Stimulated activated naive CD8-positive, alpha-beta T cell treated with anti-CD3 and anti-CD28 coated beads, Interleukin-15, amount 100 ng/mL, for 72 hours (primary cell): ENCODE measurements around the gene TNFSF13.

Experiments used
- ATAC-seq: fragments of 150-1000 bp; cut with Tn5 transposase; 2 replicates; pipeline ENCODE4 v1.10.0; 2021; ENCODE audit warnings: mild to moderate bottlenecking, moderate library complexity
- DNase-seq, 2 donors: peaks; one replicate each; pipeline ENCODE4 v3.0.0; 2021 to 2022
- H3K27ac Mint-ChIP-seq, 2 donors: one replicate each; pipeline ENCODE4 v1.8.0; 2022; ENCODE audit warnings: mild to moderate bottlenecking in 2 of 2, mixed read lengths in 2 of 2, moderate library complexity in 2 of 2
- H3K27me3 Mint-ChIP-seq: one replicate; pipeline ENCODE4 v1.8.0; 2022; ENCODE audit warnings: mixed read lengths
- H3K4me1 Mint-ChIP-seq: one replicate; pipeline ENCODE4 v1.8.0; 2022; ENCODE audit warnings: mild to moderate bottlenecking, mixed read lengths
- H3K4me3 Mint-ChIP-seq, 2 donors: one replicate each; pipeline ENCODE4 v1.8.0; 2022; ENCODE audit warnings: mild to moderate bottlenecking in 2 of 2, mixed read lengths in 2 of 2, moderate library complexity in 1 of 2
- H3K9me3 Mint-ChIP-seq, 2 donors: one replicate each; pipeline ENCODE4 v1.8.0; 2022; ENCODE audit warnings: mixed read lengths in 2 of 2

TNFSF13 gene

GRCh38 chr17:7577327-7578199 lies 19.0 kb downstream of the TNFSF13 start:
- ATAC-seq = no peak
- no peak for DNase-seq
- peaks cover 97% of the 10 kb centered on the region for H3K4me1 Mint-ChIP-seq
- H3K4me3 Mint-ChIP-seq = peak overlapping the region in 1 of 2 donors; percentile 35
- H3K27me3 Mint-ChIP-seq = no peaks in the 10 kb centered on the region
- no peaks in the 10 kb centered on the region for H3K9me3 Mint-ChIP-seq
- peak overlapping the region in 1 of 2 donors; percentile 90 for H3K27ac Mint-ChIP-seq

DNA sequence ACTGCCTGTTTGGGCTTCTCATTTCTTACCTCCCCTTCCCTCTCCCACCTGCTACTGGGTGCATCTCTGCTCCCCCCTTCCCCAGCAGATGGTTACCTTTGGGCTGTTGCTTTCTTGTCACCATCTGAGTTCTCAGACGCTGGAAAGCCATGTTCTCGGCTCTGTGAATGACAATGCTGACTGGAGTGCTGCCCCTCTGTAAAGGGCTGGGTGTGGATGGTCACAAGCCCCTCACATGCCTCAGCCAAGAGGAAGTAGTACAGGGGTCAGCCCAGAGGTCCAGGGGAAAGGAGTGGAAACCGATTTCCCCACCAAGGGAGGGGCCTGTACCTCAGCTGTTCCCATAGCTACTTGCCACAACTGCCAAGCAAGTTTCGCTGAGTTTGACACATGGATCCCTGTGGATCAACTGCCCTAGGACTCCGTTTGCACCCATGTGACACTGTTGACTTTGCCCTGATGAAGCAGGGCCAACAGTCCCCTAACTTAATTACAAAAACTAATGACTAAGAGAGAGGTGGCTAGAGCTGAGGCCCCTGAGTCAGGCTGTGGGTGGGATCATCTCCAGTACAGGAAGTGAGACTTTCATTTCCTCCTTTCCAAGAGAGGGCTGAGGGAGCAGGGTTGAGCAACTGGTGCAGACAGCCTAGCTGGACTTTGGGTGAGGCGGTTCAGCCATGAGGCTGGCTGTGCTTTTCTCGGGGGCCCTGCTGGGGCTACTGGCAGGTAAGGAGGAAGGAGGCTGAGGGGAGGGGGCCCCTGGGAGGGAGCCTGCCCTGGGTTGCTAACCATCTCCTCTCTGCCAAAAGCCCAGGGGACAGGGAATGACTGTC lies 20.7 kb downstream of the TNFSF13 start, which contains the start of gene CD68:
Gene CD68 (plus strand): TSS at position 638 of the 833 bp plus-strand sequence. CDS start 40 bp downstream, at position 678.
- no peaks in the 10 kb centered on the region for H3K27me3 Mint-ChIP-seq

DNA sequence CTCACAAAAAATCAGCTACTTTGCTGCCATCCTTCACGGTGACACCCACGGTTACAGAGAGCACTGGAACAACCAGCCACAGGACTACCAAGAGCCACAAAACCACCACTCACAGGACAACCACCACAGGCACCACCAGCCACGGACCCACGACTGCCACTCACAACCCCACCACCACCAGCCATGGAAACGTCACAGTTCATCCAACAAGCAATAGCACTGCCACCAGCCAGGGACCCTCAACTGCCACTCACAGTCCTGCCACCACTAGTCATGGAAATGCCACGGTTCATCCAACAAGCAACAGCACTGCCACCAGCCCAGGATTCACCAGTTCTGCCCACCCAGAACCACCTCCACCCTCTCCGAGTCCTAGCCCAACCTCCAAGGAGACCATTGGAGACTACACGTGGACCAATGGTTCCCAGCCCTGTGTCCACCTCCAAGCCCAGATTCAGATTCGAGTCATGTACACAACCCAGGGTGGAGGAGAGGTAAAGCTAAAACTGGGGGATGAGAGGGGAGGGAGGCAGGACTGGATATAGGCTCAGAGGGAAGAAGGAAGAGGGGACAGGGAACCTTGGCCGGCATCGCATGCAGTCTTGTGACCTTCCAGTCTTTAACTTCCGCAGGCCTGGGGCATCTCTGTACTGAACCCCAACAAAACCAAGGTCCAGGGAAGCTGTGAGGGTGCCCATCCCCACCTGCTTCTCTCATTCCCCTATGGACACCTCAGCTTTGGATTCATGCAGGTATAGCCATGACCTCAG lies 21.5 kb downstream of the TNFSF13 start:
- ATAC-seq = peak; percentile 41
- Mint-ChIP-seq H3K4me1 (peaks cover 94% of the 10 kb centered on the region), H3K4me3 (peak overlapping the region; percentile 61 to 86), H3K27me3 (no peaks in the 10 kb centered on the region), H3K27ac (peak overlapping the region in 1 of 2 donors; percentile 95), H3K9me3 (no peaks in the 10 kb centered on the region)
- DNase-seq = peak in 1 of 2 donors; percentile 65

More for the DNA sequence above, 20.7 kb downstream of the TNFSF13 start, which contains the start of gene CD68:
- peaks cover 94% of the 10 kb centered on the region for H3K4me1 Mint-ChIP-seq
- peak; percentile 62 to 84 for DNase-seq
- ATAC-seq = peak; percentile 85
- H3K4me3 Mint-ChIP-seq = peak within 1 kb of the TSS; percentile 61 to 86
- no peaks in the 10 kb centered on the region for H3K9me3 Mint-ChIP-seq
- peak within 1 kb of the TSS; percentile 89 to 95 for H3K27ac Mint-ChIP-seq

DNA sequence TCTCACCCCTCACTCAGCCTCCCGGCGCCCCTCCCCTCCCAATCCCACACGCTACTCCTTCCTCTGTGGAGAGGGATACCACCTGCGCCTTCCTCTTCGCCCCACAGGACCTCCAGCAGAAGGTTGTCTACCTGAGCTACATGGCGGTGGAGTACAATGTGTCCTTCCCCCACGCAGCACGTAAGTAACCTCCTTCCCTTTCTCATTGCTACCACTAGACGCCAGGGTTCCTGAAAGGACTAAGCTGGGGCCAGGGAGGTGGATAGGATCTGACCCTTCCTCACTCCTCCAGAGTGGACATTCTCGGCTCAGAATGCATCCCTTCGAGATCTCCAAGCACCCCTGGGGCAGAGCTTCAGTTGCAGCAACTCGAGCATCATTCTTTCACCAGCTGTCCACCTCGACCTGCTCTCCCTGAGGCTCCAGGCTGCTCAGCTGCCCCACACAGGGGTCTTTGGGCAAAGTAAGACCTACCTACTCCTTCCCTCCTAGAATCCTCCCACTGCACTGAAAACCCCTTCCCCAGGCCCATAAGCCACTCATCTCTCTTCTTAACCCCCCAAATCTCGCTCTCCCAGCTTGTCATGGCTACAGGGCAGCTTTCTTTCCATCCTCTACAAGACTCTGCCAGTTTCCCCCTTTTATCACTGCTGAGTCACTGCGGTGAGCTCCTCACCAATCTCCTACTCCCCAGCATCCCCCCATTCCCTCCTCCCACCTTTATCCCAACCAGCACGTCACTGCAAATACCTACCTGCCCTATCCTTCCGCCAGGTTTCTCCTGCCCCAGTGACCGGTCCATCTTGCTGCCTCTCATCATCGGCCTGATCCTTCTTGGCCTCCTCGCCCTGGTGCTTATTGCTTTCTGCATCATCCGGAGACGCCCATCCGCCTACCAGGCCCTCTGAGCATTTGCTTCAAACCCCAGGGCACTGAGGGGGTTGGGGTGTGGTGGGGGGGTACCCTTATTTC lies 22.3 kb downstream of the TNFSF13 start:
- Mint-ChIP-seq H3K9me3 (no peaks in the 10 kb centered on the region), H3K27me3 (no peaks in the 10 kb centered on the region), H3K4me3 (peak overlapping the region; percentile 61 to 88), H3K4me1 (peaks cover 94% of the 10 kb centered on the region), H3K27ac (peak overlapping the region; percentile 85 to 89)
- ATAC-seq = no peak
- no peak for DNase-seq

- peak overlapping the region; percentile 99 to 100 for H3K27ac Mint-ChIP-seq
- H3K27me3 Mint-ChIP-seq = no peaks in the 10 kb centered on the region
- ATAC-seq = no peak
- H3K4me3 Mint-ChIP-seq = peak overlapping the region; percentile 88 to 97
- H3K4me1 Mint-ChIP-seq = peaks cover 85% of the 10 kb centered on the region
- DNase-seq = no peak
- H3K9me3 Mint-ChIP-seq = no peaks in the 10 kb centered on the region
Measured at GRCh38 chr17:7582396-7583252, 24.1 kb downstream of the TNFSF13 start.

DNA sequence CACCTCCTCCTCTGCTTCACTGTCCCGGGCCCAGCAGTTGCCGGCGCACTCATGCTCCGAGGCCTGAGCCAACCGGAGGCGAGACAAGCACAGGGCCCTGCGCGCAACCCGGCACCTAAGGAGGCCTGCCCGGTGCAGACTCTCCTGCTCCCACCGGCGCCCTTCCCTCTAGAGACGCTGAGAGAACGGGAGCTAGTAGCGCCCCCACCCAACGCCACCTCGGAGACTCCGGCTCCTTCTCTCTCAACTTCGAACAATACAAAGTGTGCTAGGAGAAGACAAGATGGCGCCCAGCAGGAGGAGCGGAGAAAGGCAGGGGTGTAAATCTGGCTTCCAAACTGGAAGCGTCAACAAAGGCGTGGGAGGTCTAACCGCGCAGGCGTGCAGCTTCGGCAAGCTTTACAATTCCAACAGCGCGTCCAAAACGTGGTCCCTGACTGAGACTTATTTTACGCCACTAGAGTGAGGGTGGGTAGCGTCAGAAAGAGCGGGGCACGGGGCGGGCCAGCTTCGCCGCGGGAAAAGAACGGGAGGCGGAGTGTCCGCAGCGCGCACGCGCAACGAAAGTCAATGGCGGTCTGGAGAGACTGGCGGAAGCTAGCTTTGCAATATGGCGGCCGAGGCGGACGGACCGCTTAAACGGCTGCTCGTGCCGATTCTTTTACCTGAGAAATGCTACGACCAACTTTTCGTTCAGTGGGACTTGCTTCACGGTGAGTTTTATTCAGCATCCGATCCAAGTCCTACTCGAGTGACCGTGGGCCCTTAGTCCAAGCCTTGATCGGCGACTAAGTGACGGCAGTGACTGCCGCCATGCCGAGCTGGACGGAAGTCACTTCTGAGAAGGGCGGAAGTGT lies 24.9 kb downstream of the TNFSF13 start, which contains the start of gene MPDU1:
Gene MPDU1 (plus strand): TSS at position 600 of the 857 bp plus-strand sequence. CDS start 11 bp downstream, at position 611.
- peak; percentile 95 to 97 for DNase-seq
- H3K9me3 Mint-ChIP-seq = no peaks in the 10 kb centered on the region
- ATAC-seq = peak; percentile 75

DNA sequence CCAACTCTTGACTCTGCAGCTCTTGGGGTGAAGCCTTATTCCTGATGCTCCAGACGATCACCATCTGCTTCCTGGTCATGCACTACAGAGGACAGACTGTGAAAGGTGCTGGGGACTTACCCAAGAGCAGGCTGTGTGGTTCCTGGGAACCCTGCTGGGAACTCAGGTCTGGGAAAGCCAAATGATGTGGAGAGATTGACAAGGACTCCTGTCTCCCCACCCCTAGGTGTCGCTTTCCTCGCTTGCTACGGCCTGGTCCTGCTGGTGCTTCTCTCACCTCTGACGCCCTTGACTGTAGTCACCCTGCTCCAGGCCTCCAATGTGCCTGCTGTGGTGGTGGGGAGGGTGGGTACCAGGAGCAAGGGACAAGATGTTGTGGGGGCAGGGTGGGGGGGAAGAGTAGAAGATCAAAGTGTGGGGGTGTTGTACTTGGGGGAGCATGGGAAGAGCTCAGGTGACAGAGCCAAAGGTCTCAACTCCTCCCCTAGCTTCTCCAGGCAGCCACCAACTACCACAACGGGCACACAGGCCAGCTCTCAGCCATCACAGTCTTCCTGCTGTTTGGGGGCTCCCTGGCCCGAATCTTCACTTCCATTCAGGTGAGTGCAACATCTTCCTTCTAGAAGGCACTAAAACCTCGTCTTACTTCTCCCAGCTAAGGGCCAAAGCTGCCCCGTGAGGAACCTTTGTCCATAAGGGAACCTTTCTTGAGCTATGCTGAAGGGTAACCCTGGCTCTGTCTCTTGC lies 28.3 kb downstream of the TNFSF13 start:
- no peak for DNase-seq
- H3K27me3 Mint-ChIP-seq = no peaks in the 10 kb centered on the region
- H3K4me1 Mint-ChIP-seq = peaks cover 55% of the 10 kb centered on the region
- ATAC-seq = no peak
- no peak overlapping the region for H3K4me3 Mint-ChIP-seq
- H3K27ac Mint-ChIP-seq = peak overlapping the region; percentile 25 to 48
- H3K9me3 Mint-ChIP-seq = no peaks in the 10 kb centered on the region

More for the DNA sequence above, 24.9 kb downstream of the TNFSF13 start, which contains the start of gene MPDU1:
- Mint-ChIP-seq H3K4me3 (peak within 1 kb of the TSS; percentile 88 to 97), H3K27me3 (no peaks in the 10 kb centered on the region), H3K4me1 (peaks cover 83% of the 10 kb centered on the region), H3K27ac (peak within 1 kb of the TSS; percentile 99 to 100)

DNA sequence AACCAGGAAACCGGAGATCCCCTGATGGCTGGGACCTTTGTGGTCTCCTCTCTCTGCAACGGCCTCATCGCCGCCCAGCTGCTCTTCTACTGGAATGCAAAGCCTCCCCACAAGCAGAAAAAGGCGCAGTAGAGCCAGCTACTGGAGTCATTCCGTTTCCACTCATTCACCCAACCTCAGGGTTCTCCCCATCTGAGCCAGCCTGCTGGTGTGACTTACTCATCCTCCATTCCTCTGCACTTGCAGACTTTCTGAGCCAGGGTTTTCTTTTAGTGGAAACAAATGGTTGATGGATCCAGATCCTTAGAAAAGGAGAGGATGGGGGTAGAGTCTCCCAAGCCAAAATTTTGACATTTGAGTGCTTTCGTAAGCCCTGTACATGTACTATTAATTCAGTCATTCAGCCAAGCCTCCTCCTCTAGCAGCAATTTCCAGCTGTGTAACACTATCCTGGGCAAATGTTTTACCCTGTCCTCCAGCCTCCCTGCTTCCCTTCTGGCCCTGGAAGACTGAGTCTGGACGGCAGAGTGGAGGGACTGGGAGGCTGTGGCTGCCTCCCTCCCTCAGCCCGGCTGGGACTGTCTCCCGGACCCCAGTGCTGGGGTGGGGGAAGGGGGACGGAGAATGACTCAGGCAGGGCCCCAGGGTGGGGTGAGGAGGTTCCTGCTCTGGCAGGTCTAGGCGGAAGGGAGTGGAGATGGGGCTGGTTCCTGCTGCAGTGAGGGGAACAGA lies 29.0 kb downstream of the TNFSF13 start:
- Mint-ChIP-seq H3K4me1 (peaks cover 47% of the 10 kb centered on the region), H3K4me3 (no peak overlapping the region), H3K27ac (peak overlapping the region; percentile 48 to 52), H3K27me3 (no peaks in the 10 kb centered on the region), H3K9me3 (no peaks in the 10 kb centered on the region)
- no peak for DNase-seq
- ATAC-seq = no peak

GRCh38 chr17:7588553-7589203 lies 30.1 kb downstream of the TNFSF13 start:
- H3K27ac Mint-ChIP-seq = peak overlapping the region in 1 of 2 donors; percentile 75

DNA sequence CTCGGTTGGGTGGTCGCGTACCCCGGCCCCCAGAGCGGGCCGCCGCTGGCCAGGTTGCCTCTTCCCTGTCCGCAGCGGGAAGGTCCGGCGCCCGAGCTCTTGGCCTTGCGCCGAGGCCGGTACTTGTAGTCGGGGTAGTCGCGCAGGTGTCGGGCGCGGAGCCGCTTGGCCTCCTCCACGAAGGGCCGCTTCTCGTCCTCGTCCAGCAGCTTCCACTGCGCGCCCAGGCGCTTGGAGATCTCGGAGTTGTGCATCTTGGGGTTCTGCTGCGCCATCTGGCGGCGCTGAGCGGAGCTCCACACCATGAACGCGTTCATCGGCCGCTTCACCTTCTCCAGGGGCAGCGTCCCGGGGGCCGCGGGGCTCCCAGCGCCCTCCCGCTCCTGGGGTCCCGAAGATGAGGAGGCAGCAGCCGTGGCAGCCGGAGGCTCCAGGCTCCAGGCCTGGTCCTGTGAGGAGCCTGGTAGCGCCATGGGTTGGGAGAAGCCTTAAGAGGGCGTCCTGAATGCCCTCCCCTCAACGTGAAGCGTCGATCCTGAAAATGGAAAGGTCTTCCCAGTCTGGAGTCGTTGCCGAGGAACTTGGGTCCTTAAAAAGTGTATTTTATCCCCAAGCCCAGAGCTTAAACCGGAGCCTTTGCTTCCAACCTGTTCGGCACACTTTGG lies 30.8 kb downstream of the TNFSF13 start:
- Mint-ChIP-seq H3K9me3 (no peaks in the 10 kb centered on the region), H3K4me3 (no peak overlapping the region), H3K27me3 (no peaks in the 10 kb centered on the region), H3K27ac (peak overlapping the region in 1 of 2 donors; percentile 42), H3K4me1 (peaks cover 36% of the 10 kb centered on the region)
- ATAC-seq = peak; percentile 84
- DNase-seq = peak; percentile 62 to 69

More at GRCh38 chr17:7588553-7589203, 30.1 kb downstream of the TNFSF13 start:
- no peak for DNase-seq
- H3K27me3 Mint-ChIP-seq = no peaks in the 10 kb centered on the region
- no peak overlapping the region for H3K4me3 Mint-ChIP-seq
- ATAC-seq = no peak
- peaks cover 37% of the 10 kb centered on the region for H3K4me1 Mint-ChIP-seq
- no peaks in the 10 kb centered on the region for H3K9me3 Mint-ChIP-seq
